Stimulated activated CD4-positive, alpha-beta T cell treated with anti-CD3 and anti-CD28 coated beads, Interleukin-15, amount 100 ng/mL, for 24 hours (primary cell): ENCODE results near the gene GPBP1.
"Not testable (repeated sequence)": the region's sequence is repeated elsewhere in the genome, so short reads cannot be mapped to it uniquely, and the experiment has no call there.

Experiments
- DNase-seq: peaks from one replicate; pipeline ENCODE4 v3.0.0-alpha.2; 2020

GPBP1 gene

DNA sequence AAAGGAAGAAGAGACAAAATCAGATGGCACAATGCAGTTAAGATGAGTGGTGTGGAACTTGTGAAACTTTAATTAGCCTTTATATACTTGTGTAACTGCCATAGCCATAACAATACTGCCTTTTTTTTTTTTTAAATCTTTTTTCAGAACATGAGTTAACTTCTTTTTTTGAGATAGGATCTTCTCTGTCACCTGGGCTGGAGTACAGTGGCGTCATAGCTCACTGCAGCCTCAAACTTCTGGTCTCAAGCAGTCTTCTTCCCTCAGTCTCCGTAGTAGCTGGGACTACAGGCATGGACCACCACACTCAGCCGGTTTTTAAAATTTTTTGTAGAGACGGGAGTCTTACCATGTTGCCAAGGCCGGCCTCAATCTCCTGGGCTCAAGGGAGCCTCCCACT, 37.2 kb downstream of the GPBP1 start:
- no peak for DNase-seq

DNA sequence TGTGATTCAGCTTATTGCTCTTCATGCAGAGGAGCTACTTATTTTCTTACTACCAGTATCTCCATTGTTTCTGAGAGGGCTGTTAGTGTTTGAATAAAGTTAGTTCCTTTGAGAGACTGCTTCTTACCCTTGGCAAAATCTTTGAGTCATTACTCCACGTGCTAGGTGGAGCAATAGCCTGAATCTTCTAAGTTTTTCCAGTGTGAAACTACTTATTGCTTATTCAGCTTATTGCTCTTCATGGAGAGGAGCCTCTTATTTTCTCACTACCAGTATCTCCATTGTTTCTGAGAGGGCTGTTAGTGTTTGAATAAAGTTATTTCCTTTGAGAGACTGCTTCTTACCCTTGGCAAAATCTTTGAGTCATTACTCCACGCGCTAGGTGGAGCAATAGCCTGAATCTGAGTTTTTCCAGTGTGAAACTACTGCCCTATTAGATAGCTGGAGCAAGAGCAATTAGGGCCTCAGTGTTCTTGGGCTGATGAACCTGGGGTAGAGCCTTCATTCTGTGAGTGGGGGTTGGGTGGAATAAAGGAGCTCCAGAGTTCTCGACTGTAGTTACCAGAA, 41.9 kb downstream of the GPBP1 start:
- no peak for DNase-seq

DNA sequence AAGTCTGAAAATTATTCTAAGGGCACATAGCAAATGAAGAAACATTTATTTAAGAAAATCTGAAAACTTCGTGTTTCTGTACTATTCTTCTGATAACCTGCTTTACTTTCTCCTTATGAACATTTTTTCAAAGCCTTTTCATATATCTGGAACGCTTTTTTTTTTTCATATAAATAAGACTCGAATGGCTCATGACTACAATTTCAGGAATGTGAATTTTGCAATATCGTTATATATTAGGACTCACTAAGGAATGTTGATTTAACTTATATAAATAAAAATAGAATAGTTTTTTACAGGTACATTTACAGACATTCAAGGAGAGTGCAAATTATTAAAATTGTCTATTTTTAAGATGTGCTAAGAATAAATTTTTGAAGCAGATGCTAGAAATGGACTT, 42.9 kb downstream of the GPBP1 start:
- DNase-seq = no peak

GRCh38 chr5:57219386-57219785, 45.5 kb downstream of the GPBP1 start:
- peak; percentile 19 for DNase-seq

DNA sequence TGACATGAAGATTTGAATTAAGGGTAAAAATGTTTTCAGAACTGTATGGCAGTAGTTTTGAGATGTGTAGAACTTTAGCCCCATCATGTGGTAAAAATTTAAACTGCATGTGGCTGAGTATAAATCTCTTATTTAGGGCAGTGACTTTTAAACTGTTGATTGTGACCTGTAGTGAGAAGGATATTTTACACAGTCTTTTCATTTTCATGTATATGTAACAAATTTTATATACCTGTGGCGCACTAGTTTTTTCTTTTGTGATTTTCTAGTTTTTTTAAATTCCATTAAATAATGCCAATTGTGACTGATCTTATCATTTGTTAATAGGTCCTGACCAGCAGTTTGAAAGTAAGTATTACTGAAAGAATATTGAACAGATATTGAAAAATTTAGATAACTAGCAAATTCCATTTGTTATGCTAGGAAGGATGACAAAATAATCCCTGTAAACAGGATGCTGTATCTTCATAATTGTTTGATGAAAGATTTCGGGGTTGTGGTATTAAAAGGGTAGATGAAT, 47.2 kb downstream of the GPBP1 start:
- no peak for DNase-seq

- DNase-seq = no peak
These were observed 51.7 kb downstream of the GPBP1 start for GRCh38 chr5:57225553-57225952.

GRCh38 chr5:57229313-57229712, 55.5 kb downstream of the GPBP1 start:
- DNase-seq = no peak

GRCh38 chr5:57231607-57232006, 57.7 kb downstream of the GPBP1 start:
- no peak for DNase-seq

GRCh38 chr5:57232293-57233033, 58.6 kb downstream of the GPBP1 start:
- no peak for DNase-seq

DNA sequence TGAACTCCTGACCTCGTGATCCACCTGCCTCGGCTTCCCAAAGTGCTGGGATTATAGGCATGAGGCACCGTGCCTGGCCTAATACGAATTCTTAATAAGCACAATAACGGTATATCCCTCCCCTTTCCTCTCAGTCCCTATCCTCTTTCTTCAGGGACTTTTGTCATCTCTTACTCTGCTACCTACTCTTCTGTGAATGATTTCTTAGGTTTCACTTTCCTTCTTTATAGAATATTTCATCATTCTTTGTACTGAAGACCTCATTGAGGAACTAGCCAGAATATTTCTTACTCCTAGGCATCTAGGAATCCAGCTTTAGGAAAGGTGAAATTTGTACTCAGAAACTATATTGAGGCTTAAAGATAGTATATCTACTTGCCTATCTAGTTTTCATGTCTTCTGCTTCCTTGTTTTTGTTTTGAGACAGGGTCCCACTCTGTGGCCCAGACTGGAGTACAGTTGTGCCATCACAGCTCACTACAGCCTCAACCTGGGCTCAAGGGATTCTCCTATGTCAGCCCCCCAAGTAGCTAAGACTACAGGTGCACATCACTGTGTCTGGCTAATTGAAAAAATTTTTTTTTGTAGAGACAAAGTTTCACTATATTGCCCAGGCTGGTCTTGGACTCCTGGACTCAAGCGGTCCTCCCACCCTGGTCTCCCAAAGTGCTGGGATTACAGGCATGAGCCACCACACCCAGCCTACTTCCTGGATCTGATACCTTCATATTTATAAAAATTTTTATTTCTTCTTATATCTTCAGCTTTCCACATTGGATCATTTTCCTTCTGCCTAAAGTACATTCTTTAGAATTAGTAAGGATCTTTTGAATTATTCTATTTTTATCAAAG, 69.7 kb downstream of the GPBP1 start:
- DNase-seq = no peak

- DNase-seq = no peak
These were observed 70.5 kb downstream of the GPBP1 start for GRCh38 chr5:57244331-57244730.

DNA sequence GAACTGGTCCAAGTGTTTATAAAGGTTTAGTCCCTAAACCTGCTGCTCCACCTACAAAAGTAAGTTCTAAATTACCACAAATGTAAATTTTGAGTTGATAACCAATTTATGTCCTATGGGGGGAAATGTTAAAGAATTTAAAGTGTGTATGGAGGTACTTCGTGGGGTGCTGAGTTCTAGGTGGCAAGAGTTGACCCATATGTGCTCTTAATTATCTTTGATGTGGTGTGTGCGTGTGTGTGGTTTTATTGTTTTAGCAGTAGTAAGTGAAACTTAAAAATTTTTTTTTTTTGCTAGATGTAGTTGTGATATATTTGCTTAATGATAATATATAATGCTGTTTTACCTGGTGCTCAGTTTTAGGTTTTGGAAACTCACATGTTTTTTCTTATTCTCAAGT, 72.6 kb downstream of the GPBP1 start:
- DNase-seq = no peak

- no peak for DNase-seq
These were observed 73.9 kb downstream of the GPBP1 start for GRCh38 chr5:57247765-57248164.

GRCh38 chr5:57249265-57249874, 75.5 kb downstream of the GPBP1 start:
- no peak for DNase-seq

DNA sequence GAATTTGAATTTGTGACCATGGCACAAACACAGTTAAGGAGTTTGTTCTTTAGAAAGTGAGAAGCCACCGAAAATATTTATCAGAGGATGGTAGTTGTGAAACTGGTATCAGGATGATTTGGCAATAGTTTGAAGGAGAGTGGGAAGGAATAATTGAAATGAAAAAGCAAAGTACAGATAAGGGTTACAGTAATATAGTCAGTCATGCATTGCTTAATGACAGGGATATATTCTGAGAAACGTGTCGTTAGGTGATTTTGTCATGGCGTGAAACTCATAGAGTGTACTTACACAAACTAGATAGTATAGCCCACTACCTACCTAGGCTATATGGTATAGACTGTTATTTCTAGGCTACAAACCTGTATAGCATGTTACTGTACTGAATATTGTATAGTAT, 84.2 kb downstream of the GPBP1 start:
- no peak for DNase-seq

DNA sequence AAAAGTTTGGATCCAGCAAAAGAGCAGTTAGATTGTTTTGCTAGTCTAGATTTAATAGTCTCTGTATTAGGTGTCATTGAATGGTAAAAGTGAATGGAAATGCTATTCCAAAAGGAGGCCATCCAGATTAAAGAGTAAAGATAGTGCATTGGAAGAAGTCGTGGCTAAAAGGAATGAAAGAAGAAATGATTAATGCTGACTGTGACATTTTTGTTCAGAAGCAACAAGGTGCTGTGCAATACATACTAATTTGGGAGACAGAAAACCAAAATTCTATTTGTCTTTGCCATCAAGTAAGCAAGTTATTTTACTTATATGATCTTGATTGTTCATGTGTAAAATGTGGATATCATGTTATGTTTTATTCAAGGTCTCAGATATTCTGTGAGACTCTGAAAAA, 85.1 kb downstream of the GPBP1 start:
- DNase-seq = no peak

- no peak for DNase-seq
These were observed 85.8 kb downstream of the GPBP1 start for GRCh38 chr5:57259704-57260103.

DNA sequence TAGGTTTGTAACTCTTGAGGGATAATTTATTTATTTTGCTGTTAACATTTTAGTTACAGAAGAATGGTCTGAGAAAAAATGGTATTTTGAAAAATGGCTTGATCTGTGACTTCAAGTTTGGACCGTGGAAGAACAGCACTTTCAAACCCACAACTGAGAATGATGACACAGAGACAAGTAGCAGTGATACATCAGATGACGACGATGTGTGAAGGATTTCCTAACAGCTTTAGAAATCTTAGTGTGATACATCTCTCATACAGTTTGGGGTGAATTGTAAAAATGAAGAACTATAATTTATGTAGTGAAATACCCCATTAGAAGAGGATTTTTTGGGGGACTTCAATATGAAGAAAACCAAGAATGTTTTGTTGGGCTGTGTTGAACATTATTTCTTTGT, 88.7 kb downstream of the GPBP1 start:
- DNase-seq = no peak

DNA sequence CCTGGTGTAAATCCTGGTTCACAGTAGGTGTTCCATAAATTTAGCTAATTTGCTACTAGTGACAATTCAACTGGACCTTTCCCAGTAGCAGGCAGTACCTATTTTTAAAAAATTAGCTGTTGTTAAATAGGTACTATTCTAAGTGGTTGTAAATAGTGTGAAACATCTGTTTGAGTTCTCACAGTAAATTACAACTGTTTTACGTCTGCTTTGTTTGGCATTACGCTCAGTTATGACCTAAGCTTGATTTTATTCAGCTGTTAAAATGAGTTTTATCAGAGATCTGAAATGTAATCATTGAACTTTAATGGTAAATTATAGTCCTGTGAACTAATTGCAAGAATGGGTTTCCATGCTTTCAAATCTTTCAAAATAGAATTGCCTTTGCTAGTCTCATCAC, 93.9 kb downstream of the GPBP1 start:
- no peak for DNase-seq

DNA sequence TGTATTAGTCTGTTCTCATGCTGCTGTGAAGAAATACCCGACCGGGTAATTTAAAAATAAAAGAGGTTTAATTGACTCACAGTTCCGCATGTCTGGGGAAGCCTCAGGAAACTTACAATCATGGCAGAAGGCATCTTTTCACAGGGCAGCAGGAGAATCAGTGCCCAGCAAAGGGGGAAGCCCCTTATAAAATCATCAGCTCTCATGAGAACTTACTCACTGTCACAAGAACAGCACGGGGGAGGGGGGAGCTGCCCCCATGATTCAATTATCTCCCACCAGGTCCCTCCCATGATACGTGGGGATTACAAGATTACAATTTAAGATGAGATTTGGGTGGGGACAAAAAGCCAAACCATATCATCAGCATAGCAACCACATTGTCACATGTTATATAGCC, 102.5 kb downstream of the GPBP1 start:
- DNase-seq = peak; percentile 23

GRCh38 chr5:57277085-57277484, 103.2 kb downstream of the GPBP1 start:
- DNase-seq = no peak

DNA sequence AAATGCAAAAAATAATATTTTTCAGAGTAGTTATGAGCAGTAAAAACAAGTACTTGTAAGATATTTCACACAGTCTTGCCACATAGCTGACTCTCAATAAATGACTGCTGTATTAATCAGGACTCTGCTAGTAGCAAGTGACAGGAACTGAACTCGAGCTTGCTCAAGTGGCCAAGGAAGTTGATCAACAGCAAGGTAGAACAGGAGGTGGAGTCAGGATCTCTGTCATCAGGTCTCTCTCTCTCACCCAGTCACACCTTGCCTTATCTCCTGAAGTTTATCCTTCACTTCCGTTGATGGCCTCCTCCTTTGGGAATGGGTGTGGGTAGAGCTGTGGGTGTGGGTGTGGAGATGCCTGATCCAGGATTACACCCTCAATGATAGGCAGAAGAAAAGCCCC, 107.0 kb downstream of the GPBP1 start:
- no peak for DNase-seq

DNA sequence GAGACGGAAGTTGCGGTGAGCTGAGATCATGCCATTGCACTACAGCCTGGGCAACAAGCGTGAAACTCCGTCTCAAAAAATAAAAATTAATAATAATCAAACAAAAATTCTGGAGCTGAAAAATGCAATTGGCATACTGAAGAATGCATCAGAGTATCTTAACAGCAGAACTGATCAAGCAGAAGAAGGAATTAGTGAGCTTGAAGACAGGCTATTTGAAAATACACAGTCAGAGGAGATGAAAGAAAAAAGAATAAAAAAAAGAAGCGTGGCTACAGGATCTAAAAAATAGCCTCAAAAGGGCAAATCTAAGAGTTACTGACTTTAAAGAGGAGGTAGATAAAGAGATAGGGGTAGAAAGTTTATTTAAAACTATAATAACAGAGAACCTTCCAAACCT, 111.2 kb downstream of the GPBP1 start:
- not testable (repeated sequence) for DNase-seq
